ENCODE data around the gene GRIA3.

GRIA3 gene

DNA sequence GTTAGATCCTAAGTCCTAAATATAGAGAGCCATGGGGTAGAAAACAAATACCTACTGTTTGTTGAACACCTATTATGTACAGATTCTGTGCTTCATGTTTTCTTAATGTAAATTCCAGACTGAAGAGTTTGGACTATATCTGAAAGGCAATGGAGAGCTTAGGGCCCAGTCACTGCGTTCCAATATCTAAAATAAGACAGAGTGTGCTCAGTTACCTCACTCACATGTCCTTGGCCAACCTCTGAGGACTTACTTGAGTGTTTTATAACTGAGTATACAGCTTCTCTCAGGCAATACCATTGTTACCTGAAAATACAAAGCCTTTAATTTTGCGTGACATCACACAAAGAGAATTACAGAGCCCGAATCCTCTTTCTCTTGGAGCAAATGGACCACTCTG lies 53.2 kb downstream of the GRIA3 start:
- ChIA-PET CTCF (no interaction called here), POLR2A (ENCODE audit: low non-redundant PET) (no interaction called here)
- no peak overlapping the region for H3K27ac ChIP-seq
- no peak for DNase-seq (ENCODE audit: low spot score)
- TF ChIP-seq, protein P1, sequence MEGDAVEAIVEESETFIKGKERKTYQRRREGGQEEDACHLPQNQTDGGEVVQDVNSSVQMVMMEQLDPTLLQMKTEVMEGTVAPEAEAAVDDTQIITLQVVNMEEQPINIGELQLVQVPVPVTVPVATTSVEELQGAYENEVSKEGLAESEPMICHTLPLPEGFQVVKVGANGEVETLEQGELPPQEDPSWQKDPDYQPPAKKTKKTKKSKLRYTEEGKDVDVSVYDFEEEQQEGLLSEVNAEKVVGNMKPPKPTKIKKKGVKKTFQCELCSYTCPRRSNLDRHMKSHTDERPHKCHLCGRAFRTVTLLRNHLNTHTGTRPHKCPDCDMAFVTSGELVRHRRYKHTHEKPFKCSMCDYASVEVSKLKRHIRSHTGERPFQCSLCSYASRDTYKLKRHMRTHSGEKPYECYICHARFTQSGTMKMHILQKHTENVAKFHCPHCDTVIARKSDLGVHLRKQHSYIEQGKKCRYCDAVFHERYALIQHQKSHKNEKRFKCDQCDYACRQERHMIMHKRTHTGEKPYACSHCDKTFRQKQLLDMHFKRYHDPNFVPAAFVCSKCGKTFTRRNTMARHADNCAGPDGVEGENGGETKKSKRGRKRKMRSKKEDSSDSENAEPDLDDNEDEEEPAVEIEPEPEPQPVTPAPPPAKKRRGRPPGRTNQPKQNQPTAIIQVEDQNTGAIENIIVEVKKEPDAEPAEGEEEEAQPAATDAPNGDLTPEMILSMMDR (conservative IDR thresholded peaks at IDR 0.05; ENCODE audit: low read depth) = no peak

DNA sequence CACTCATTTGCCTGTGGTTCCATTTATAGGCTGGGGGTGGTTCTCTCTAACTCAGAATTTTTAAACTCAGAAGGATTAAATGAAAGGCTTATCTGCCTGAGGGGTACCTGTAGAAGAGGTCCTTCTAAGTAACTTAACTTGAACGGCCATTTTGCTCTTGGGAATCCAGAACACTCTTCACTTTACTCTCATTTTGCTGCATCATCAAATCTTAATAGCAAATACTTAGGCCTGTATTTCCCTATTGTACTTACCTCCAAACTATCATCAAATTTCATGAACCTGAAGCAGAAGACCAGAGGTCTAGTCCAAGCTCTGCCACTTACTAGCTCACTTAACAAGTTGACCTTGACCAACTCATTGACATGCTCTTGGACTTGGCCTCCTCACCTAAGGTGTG lies 70.4 kb downstream of the GRIA3 start:
- CTCF ChIA-PET = no interaction called here
- TF ChIP-seq, protein P1 (conservative IDR thresholded peaks at IDR 0.05; ENCODE audit: low read depth) = no peak
- no peak for DNase-seq (ENCODE audit: low spot score)
- POLR2A ChIA-PET (ENCODE audit: low non-redundant PET) = no interaction called here
- no peak overlapping the region for H3K27ac ChIP-seq

DNA sequence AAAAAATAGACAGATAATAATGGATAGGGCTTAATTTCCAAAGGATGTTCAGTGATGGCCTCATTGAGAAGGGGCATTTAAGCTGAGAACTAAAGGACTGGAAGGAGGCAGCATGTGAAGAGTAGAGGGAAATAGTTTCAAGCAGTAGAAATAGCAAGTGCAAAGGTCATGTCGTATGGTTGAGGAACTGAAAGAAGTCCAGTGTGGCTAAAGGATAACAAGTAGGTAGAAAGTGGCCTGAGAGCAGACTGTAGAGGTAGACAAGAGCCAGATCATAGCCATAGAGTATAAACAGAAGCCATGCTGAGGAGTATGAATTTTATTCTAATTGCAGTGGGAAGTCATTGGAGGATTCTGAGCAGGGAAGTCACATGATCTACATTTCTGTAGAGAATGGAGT lies 72.3 kb downstream of the GRIA3 start:
- CTCF ChIA-PET = no interaction called here
- POLR2A ChIA-PET (ENCODE audit: low non-redundant PET) = no interaction called here
- TF ChIP-seq, protein P1 (conservative IDR thresholded peaks at IDR 0.05; ENCODE audit: low read depth) = no peak
- H3K27ac ChIP-seq = no peak overlapping the region
- DNase-seq (ENCODE audit: low spot score) = no peak

DNA sequence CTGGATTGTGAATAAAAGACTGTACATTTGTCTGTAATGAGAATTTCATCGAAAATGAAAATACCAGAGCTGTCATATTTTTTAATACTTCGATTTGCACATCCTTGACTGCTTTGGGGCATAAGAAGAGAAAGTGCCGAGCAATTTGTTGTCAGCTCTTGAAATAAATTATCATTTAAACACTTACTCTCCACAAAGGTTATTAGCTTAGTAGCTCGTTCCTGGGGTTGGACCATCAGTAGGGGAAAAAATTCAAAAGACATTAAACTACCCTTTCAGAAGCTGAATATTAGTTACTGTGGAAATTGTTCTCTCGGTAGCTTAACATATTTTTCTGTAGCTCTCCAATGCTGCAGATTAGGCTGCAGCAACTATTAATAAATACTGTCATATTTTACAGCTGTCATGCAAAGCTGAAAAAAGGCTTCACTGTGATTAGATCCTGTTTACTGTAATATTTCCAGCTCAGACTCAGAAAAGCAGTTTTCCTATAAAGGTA lies 76.9 kb downstream of the GRIA3 start:
- no peak overlapping the region for H3K27ac ChIP-seq
- TF ChIP-seq, protein P1 (conservative IDR thresholded peaks at IDR 0.05; ENCODE audit: low read depth) = no peak
- POLR2A ChIA-PET (ENCODE audit: low non-redundant PET) = no interaction called here
- CTCF ChIA-PET = no interaction called here
- DNase-seq (ENCODE audit: low spot score) = no peak

DNA sequence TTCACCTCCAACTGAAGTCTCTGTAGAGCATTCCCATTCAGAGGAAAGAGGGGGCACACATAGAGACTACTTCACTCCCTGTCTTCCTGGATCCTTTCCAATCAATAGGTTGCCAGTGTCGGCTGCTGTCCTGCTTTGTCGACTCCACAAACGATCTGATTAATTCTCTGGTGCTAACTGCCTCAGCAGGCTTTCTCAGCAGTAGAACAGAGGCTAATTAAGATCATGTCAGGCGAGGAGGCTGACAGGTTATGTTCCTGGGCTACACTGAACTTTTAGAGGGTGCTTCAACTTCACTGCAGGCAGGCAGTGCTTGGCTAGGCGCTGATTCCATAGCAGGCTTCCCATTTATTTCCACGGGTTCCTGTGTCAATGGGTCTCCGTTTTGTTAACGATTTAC lies 79.2 kb downstream of the GRIA3 start:
- DNase-seq (ENCODE audit: low spot score) = no peak
- CTCF ChIA-PET = no interaction called here
- TF ChIP-seq, protein P1 (conservative IDR thresholded peaks at IDR 0.05; ENCODE audit: low read depth) = no peak
- POLR2A ChIA-PET (ENCODE audit: low non-redundant PET) = no interaction called here
- no peak overlapping the region for H3K27ac ChIP-seq

DNA sequence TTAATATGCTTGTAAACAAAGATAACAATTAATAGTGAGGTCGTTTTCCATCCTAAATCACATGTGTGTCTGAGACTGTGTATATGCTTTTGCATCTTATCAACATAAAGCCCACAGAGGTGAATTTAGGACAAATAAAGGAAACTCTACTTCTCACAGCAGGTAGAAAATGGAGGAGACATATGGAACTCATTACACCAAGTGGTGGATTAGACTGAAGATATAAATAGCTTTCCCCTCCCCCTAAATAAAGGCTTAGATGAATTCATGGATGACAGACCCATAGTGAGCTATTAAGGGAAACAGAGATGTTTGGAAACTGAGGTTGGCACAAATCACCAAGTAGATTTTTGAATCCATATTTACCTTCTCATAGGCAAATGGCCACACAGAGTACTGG lies 79.7 kb downstream of the GRIA3 start:
- DNase-seq (ENCODE audit: low spot score) = no peak
- H3K27ac ChIP-seq = no peak overlapping the region
- TF ChIP-seq, protein P1 (conservative IDR thresholded peaks at IDR 0.05; ENCODE audit: low read depth) = no peak
- ChIA-PET POLR2A (ENCODE audit: low non-redundant PET) (no interaction called here), CTCF (no interaction called here)

DNA sequence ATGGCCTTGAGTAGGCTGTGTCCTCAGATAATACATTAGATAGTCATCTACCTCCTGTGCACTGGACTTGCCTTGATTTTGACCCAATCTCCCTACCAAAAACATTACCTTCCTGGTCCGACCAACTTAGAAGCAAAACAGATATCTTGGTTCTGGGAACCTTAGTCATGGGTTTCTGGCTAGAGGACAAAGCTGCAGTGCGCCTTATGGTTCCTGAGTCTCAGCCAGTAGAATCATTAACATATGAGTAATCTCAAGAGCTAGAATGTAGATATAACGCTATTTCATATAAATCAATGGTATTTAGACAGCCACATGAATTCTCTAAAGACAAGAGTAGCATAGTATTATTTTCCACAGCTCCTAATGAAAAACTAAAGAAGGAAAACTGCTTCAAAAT lies 83.1 kb downstream of the GRIA3 start:
- POLR2A ChIA-PET (ENCODE audit: low non-redundant PET) = no interaction called here
- H3K27ac ChIP-seq = no peak overlapping the region
- DNase-seq (ENCODE audit: low spot score) = no peak
- CTCF ChIA-PET = no interaction called here
- TF ChIP-seq, protein P1 (conservative IDR thresholded peaks at IDR 0.05; ENCODE audit: low read depth) = no peak
